K562 (cell line): ENCODE results near the gene FCSK.

ENCODE experiments used
- BCLAF1 ChIP-seq, 2 experiments: fragments of 450-650 bp in 1 of 2; IDR thresholded peaks; 2 replicates each; pipeline ENCODE4 v1.6.1; 2011 to 2017; ENCODE audit warnings: low read depth in 2 of 2, antibody characterized with exemption in 1 of 2, borderline replicate concordance in 1 of 2, low read length in 1 of 2, mild to moderate bottlenecking in 1 of 2, mixed read lengths in 1 of 2; ENCODE audit not compliant: control insufficient read depth in 1 of 2
- CHD2 ChIP-seq: IDR thresholded peaks from 2 replicates; pipeline ENCODE4 v1.6.1; 2011; ENCODE audit warnings: low read depth, low read length
- HCFC1 ChIP-seq: IDR thresholded peaks from 2 replicates; pipeline ENCODE4 v1.6.1; 2012; ENCODE audit warnings: low read depth, low read length, improper control_type of control experiment
- RAD21 ChIP-seq, 2 experiments: fragments of 250-450 bp in 1 of 2; fragments of 450-650 bp in 1 of 2; sonication (Bioruptor Pico) in 1 of 2; formaldehyde crosslinking in 1 of 2; IDR thresholded peaks in 1 of 2; conservative IDR thresholded peaks in 1 of 2; 2 replicates each; pipeline versions ENCODE4 v1.4.0 to v1.8.0; 2020 to 2022; ENCODE audit warnings: mild to moderate bottlenecking in 2 of 2, moderate library complexity in 1 of 2
- SNIP1 ChIP-seq: fragments of 450-650 bp; IDR thresholded peaks from 2 replicates; pipeline ENCODE4 v1.7.1; 2017; ENCODE audit warnings: low read depth, mild to moderate bottlenecking
- TBP ChIP-seq: optimal IDR thresholded peaks from 2 replicates; pipeline ENCODE3; 2011; ENCODE audit warnings: low read depth, low read length, improper control_type of control experiment
- UBTF ChIP-seq, 2 experiments: IDR thresholded peaks; 2 replicates each; pipeline ENCODE4 v1.6.1; 2012; ENCODE audit warnings: improper control_type of control experiment in 2 of 2, low read depth in 2 of 2, low read length in 2 of 2, borderline replicate concordance in 1 of 2
- ZNF133 ChIP-seq: fragments of 250-450 bp; sonication (Bioruptor Pico); IDR thresholded peaks from 2 replicates; pipeline ENCODE4 v1.4.0; 2020; ENCODE audit warnings: mild to moderate bottlenecking
- ZNF212 ChIP-seq: fragments of 450-650 bp; formaldehyde crosslinking; IDR thresholded peaks from 2 replicates; pipeline ENCODE4 v1.4.0; 2020; ENCODE audit warnings: mild to moderate bottlenecking

- TF ChIP-seq HCFC1 (no peak), ZNF133 (no peak), SNIP1 (no peak), BCLAF1 (IDR thresholded peaks at IDR 0.05; ENCODE audit: borderline replicate concordance in 1 of 2, control insufficient read depth in 1 of 2, low read depth in 2 of 2, low read length in 1 of 2) (no peak), UBTF (IDR thresholded peaks at IDR 0.05; ENCODE audit: borderline replicate concordance in 1 of 2, low read depth in 2 of 2, low read length in 2 of 2) (no peak), ZNF212 (CRISPR knock-in tag) (no peak), TBP (no peak), RAD21 (CRISPR knock-in tag; conservative IDR thresholded peaks at IDR 0.05 in 1 of 2, IDR thresholded peaks at IDR 0.05 in 1 of 2) (no peak), CHD2 (no peak)
Measured at GRCh38 chr16:70490261-70490660, 35.9 kb downstream of the FCSK start.
